ENCODE results near the gene MGAT5. TPM values are rescaled to one million over a fixed set of nuclear protein-coding genes. Genes with fewer than 3 reads are reported as not detected.

The MGAT5 gene
- total and polyA plus RNA-seq, 4 donors: 3.6 to 53.7 (median 31.3) TPM

DNA sequence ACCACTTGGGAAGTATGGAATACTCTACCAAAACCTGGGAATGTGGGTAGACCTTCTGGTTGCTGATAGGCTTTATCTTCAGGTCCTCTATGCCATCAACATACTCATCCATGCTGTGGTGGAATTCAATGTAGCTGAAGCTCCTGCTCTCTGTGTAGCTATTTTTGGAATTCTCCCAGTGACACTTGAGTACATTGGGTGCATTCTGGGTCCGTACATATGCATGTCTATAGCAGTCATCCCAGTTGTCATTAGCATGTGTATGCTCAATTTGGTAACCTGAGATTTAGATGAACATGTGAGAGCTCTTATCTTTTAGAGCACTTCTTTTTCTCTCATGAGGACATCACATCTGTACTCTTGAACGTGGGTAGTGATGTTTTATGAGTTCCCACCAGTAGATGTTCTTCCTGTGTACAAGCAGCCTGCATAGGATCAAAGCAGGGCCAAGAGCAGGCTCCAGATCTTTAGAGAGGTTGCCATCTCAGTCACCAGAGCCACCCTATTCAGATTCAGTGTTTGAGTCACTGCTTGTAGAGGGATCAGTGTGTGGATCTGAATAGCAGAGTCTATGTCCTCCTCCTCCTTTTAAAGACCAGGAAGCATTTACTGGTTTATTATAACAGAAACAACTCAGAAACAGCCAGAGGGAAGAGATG is 65.9 kb downstream of the MGAT5 start:
- Histone ChIP-seq H3K9me3 (ENCODE audit: control insufficient read depth in 4 of 4, insufficient read depth in 3 of 4, low read length in 3 of 4) (no peaks in the 10 kb centered on the region), H3K36me3 (ENCODE audit: control insufficient read depth in 4 of 4, insufficient read depth in 4 of 4, low read length in 4 of 4) (peaks cover 0 to 13% (median 2%) of the 10 kb centered on the region in 4 donors), H3K27ac (ENCODE audit: low read depth in 1 of 2, low read length in 1 of 2) (no peak overlapping the region), H3K27me3 (ENCODE audit: control insufficient read depth in 3 of 3, insufficient read depth in 3 of 3, low read length in 2 of 3) (no peaks in the 10 kb centered on the region), H3K4me1 (ENCODE audit: control insufficient read depth in 5 of 5, insufficient read depth in 5 of 5, low read length in 5 of 5) (peaks cover 0 to 31% (median 15%) of the 10 kb centered on the region in 5 donors), H3K4me3 (no peak overlapping the region), H3K9ac (ENCODE audit: insufficient read depth in 1 of 2, low read length in 2 of 2) (no peak overlapping the region)
- TF ChIP-seq CTCF (IDR thresholded peaks at IDR 0.05; ENCODE audit: control extremely low read depth, extremely low read depth): no peak
- DNase-seq: no peak
- WGBS, 2 donors: 73 to 80% methylated on average over 2 of the region's 2 CpGs
- no peak for ATAC-seq (ENCODE audit: insufficient read depth, low FRiP score)

GRCh38 chr2:134320930-134321329 is 67.1 kb downstream of the MGAT5 start:
- WGBS, 2 donors: 36 to 69% methylated on average over 3 of the region's 3 CpGs
- H3K9me3 ChIP-seq (ENCODE audit: control insufficient read depth in 4 of 4, insufficient read depth in 3 of 4, low read length in 3 of 4): no peaks in the 10 kb centered on the region
- H3K4me3 ChIP-seq: no peak overlapping the region
- ATAC-seq (ENCODE audit: insufficient read depth, low FRiP score) (no peak), DNase-seq (no peak)
- no peak overlapping the region for H3K9ac ChIP-seq (ENCODE audit: insufficient read depth in 1 of 2, low read length in 2 of 2)
- H3K36me3 ChIP-seq (ENCODE audit: control insufficient read depth in 4 of 4, insufficient read depth in 4 of 4, low read length in 4 of 4): peaks cover 0 to 13% (median 2%) of the 10 kb centered on the region in 4 donors
- TF ChIP-seq CTCF (IDR thresholded peaks at IDR 0.05; ENCODE audit: control extremely low read depth, extremely low read depth): no peak
- no peak overlapping the region for H3K27ac ChIP-seq (ENCODE audit: low read depth in 1 of 2, low read length in 1 of 2)
- peaks cover 0 to 31% (median 11%) of the 10 kb centered on the region in 5 donors for H3K4me1 ChIP-seq (ENCODE audit: control insufficient read depth in 5 of 5, insufficient read depth in 5 of 5, low read length in 5 of 5)
- no peaks in the 10 kb centered on the region for H3K27me3 ChIP-seq (ENCODE audit: control insufficient read depth in 3 of 3, insufficient read depth in 3 of 3, low read length in 2 of 3)

DNA sequence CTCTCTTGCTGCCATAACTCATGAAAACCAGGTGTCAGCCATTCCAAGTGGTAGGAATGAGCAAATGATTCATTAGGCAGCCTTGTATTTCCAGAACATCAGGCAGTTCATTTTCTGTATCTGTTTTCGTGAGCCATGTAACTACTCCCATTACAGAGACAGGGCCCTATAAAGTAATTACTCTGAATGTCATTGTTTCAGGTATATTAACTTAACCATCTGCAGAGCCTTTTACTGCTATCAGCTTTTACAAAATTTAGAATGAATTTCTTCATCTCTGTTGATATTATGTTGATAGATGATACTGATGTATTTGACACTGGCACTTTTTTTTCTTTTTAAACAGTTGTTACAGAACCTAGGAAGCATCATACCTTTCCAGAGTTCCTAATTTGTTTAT is 69.9 kb downstream of the MGAT5 start:
- peaks cover 0 to 3% (median 0%) of the 10 kb centered on the region in 4 donors for H3K36me3 ChIP-seq (ENCODE audit: control insufficient read depth in 4 of 4, insufficient read depth in 4 of 4, low read length in 4 of 4)
- H3K9me3 ChIP-seq (ENCODE audit: control insufficient read depth in 4 of 4, insufficient read depth in 3 of 4, low read length in 3 of 4): no peaks in the 10 kb centered on the region
- H3K4me1 ChIP-seq (ENCODE audit: control insufficient read depth in 5 of 5, insufficient read depth in 5 of 5, low read length in 5 of 5): peaks cover 0 to 35% (median 11%) of the 10 kb centered on the region in 5 donors
- H3K9ac ChIP-seq (ENCODE audit: insufficient read depth in 1 of 2, low read length in 2 of 2): peak overlapping the region in 1 of 2 donors; percentile 24
- TF ChIP-seq CTCF (IDR thresholded peaks at IDR 0.05; ENCODE audit: control extremely low read depth, extremely low read depth): no peak
- no peak for ATAC-seq (ENCODE audit: insufficient read depth, low FRiP score)
- H3K27me3 ChIP-seq (ENCODE audit: control insufficient read depth in 3 of 3, insufficient read depth in 3 of 3, low read length in 2 of 3): no peaks in the 10 kb centered on the region
- no peak overlapping the region for H3K27ac ChIP-seq (ENCODE audit: low read depth in 1 of 2, low read length in 1 of 2)
- no peak for DNase-seq
- no peak overlapping the region for H3K4me3 ChIP-seq
- WGBS, 2 donors: 97% methylated on average over 1 of the region's 1 CpG
